ENCODE measurements around the gene CDK5R1. TPM values are rescaled to one million over a fixed set of nuclear protein-coding genes. Genes with fewer than 3 reads are reported as not detected.
"Not testable (repeated sequence)": the region's sequence is repeated elsewhere in the genome, so short reads cannot be mapped to it uniquely, and the experiment has no call there.

The CDK5R1 gene
- total RNA-seq = 1 to 10 TPM; 3.7 to 5.9 TPM

- Mint-ChIP-seq H3K9me3 (no peaks in the 10 kb centered on the region), H3K27me3 (no peaks in the 10 kb centered on the region), H3K4me1 (ENCODE audit: low read depth in 2 of 2) (peaks cover 19 to 37% of the 10 kb centered on the region in 2 donors), H3K27ac (peak within 1 kb of the TSS; percentile 47 to 72), H3K36me3 (peaks cover under 1% of the 10 kb centered on the region), H3K4me3 (peak within 1 kb of the TSS; percentile 82)
- DNase-seq (ENCODE audit: low spot score) (peak; percentile 81), ATAC-seq (peak; percentile 81 to 84)
These were observed at the start of gene CDK5R1 for GRCh38 chr17:32486701-32487472. Gene CDK5R1 (plus strand): TSS chr17:32486993. CDS start chr17:32487621, 628 bp downstream.

GRCh38 chr17:32440722-32441121, 46.1 kb upstream of the CDK5R1 start:
- DNase-seq (ENCODE audit: low spot score) (no peak), ATAC-seq (no peak)
- Mint-ChIP-seq H3K9me3 (no peaks in the 10 kb centered on the region), H3K4me1 (ENCODE audit: low read depth in 2 of 2) (peaks cover 11 to 13% of the 10 kb centered on the region in 2 donors), H3K27ac (no peak overlapping the region), H3K36me3 (peaks cover 7% of the 10 kb centered on the region), H3K4me3 (no peak overlapping the region), H3K27me3 (no peaks in the 10 kb centered on the region)

- Mint-ChIP-seq H3K9me3 (no peaks in the 10 kb centered on the region), H3K27ac (no peak overlapping the region), H3K36me3 (peaks cover 16% of the 10 kb centered on the region), H3K27me3 (no peaks in the 10 kb centered on the region), H3K4me3 (no peak overlapping the region), H3K4me1 (ENCODE audit: low read depth in 2 of 2) (peaks cover 20 to 23% of the 10 kb centered on the region in 2 donors)
- no peak for DNase-seq (ENCODE audit: low spot score)
- ATAC-seq = no peak
These were observed 44.9 kb upstream of the CDK5R1 start for GRCh38 chr17:32441886-32442285.

DNA sequence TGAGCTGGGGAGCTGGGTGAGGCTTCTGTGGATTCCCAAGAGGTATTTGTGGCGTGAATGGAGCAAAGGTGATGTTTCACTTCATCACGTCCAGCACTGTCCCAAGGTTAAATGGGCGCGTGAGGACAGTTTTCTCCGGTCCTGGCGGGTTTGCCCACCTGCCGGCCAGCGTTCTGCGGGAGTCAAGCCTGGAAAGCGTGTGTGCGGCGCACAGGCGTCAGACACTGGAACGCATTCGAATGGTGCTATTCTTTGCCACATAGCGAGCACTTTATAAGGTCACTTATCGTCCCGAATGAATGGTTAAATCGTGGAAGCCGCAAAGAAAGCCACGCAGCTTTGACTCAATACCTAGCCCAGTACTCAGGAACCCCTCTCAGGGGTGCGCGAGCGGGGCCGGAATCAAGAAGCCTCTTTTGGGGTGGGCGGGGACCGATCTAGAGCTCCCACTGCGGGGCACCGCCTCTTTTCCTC, 42.9 kb upstream of the CDK5R1 start:
- DNase-seq (ENCODE audit: low spot score) (no peak), ATAC-seq (no peak)
- Mint-ChIP-seq H3K9me3 (no peaks in the 10 kb centered on the region), H3K4me1 (ENCODE audit: low read depth in 2 of 2) (peaks cover 26 to 30% of the 10 kb centered on the region in 2 donors), H3K27me3 (no peaks in the 10 kb centered on the region), H3K4me3 (peak overlapping the region; percentile 90), H3K36me3 (peaks cover 23% of the 10 kb centered on the region), H3K27ac (peak overlapping the region; percentile 80 to 89)

- Mint-ChIP-seq H3K27me3 (no peaks in the 10 kb centered on the region), H3K27ac (peak within 1 kb of the TSS; percentile 80 to 89), H3K4me3 (peak within 1 kb of the TSS; percentile 90), H3K9me3 (no peaks in the 10 kb centered on the region), H3K36me3 (peaks cover 26% of the 10 kb centered on the region), H3K4me1 (ENCODE audit: low read depth in 2 of 2) (peaks cover 28 to 31% of the 10 kb centered on the region in 2 donors)
- ATAC-seq = peak; percentile 98 to 99
- DNase-seq (ENCODE audit: low spot score) = peak; percentile 99
These were observed 42.3 kb upstream of the CDK5R1 start, which contains the start of gene PSMD11 for GRCh38 chr17:32444301-32445073. Gene PSMD11 (plus strand): TSS chr17:32444510. CDS start chr17:32444524, 14 bp downstream.

DNA sequence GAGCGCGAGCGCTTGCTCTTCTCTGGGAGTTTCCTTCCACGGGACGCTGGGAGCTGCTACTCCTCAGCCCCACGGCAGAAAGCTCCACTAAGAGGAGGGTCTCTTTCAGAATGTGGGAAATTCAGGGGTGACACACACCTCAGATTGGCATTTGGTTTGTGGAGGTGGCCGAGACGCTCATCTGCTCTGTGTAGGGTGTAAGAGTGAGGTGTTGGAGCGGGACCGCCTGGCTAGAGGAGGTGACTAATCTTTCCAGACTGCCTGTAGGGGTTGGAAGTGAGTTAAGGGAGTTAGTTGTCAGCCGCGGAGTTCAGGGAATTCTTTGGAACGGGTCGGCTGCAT, 41.7 kb upstream of the CDK5R1 start:
- ATAC-seq (peak; percentile 4 to 35), DNase-seq (ENCODE audit: low spot score) (peak; percentile 63)
- Mint-ChIP-seq H3K27ac (peak overlapping the region; percentile 80 to 89), H3K9me3 (no peaks in the 10 kb centered on the region), H3K4me1 (ENCODE audit: low read depth in 2 of 2) (peaks cover 31 to 35% of the 10 kb centered on the region in 2 donors), H3K27me3 (no peaks in the 10 kb centered on the region), H3K36me3 (peaks cover 28% of the 10 kb centered on the region), H3K4me3 (peak overlapping the region; percentile 90)

DNA sequence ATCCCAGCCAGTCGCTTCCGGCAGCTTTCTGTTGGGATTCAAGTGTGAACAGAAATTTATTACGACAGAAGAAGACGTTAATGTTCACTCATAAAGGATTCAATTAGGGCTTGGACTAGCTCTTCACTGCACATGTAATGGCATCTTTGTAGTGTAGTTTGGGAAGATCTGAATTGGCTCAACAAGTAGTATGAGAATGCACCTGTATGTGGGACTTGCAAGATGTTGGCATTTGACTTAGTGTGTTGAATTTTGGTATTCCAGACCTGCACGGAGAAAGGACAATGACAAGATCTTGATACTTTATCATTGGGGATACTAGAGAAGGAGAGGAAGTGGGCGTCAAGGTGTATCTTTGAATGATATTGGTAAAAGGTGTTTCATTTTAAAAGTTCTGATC, 41.3 kb upstream of the CDK5R1 start:
- Mint-ChIP-seq H3K36me3 (peaks cover 28% of the 10 kb centered on the region), H3K27ac (peak overlapping the region; percentile 80 to 89), H3K4me1 (ENCODE audit: low read depth in 2 of 2) (peaks cover 31 to 36% of the 10 kb centered on the region in 2 donors), H3K4me3 (peak overlapping the region; percentile 90), H3K27me3 (no peaks in the 10 kb centered on the region), H3K9me3 (no peaks in the 10 kb centered on the region)
- DNase-seq (ENCODE audit: low spot score) (no peak), ATAC-seq (no peak)

DNA sequence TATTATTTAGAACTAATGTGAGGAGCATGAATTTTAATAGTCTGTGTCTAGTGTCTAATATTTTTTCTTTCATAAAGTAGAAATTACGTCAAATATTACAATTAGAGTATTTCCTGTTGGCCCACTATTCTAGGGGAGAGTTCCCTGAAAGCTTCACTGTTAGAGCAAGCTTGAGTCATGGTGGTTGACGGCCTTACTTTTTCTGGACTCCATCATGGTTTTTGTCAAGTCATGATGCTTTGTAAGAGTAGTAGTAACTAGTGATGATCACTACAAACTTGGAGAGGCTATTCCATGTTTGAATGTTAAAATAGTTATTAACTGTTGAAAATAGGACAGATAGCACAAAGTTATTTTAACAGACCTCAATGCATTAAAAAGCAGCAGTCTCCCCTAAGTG, 40.8 kb upstream of the CDK5R1 start:
- Mint-ChIP-seq H3K27ac (peak overlapping the region; percentile 80 to 89), H3K27me3 (no peaks in the 10 kb centered on the region), H3K9me3 (no peaks in the 10 kb centered on the region), H3K36me3 (peaks cover 28% of the 10 kb centered on the region), H3K4me1 (ENCODE audit: low read depth in 2 of 2) (peaks cover 31 to 39% of the 10 kb centered on the region in 2 donors), H3K4me3 (peak overlapping the region; percentile 90)
- ATAC-seq = no peak
- no peak for DNase-seq (ENCODE audit: low spot score)

DNA sequence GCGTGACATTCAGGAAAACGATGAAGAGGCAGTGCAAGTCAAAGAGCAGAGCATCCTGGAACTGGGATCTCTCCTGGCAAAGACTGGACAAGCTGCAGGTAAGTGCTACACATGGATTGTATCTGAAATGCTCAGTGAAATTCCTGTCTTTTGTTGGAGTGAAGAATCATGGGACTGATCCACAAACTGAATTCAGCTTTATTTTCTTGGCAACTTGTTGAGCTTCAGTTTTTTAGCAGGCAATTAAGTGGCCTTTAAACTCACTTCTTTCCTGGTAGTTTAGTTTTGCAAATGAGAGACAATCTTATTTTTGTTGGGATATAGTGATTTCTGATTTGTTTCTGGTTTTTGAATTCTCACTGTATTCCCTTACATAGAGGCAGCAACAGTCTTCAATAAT, 39.8 kb upstream of the CDK5R1 start:
- DNase-seq (ENCODE audit: low spot score) = no peak
- Mint-ChIP-seq H3K27ac (peak overlapping the region; percentile 80 to 89), H3K9me3 (no peaks in the 10 kb centered on the region), H3K36me3 (peaks cover 28% of the 10 kb centered on the region), H3K27me3 (no peaks in the 10 kb centered on the region), H3K4me1 (ENCODE audit: low read depth in 2 of 2) (peaks cover 31 to 39% of the 10 kb centered on the region in 2 donors), H3K4me3 (peak overlapping the region; percentile 90)
- no peak for ATAC-seq

DNA sequence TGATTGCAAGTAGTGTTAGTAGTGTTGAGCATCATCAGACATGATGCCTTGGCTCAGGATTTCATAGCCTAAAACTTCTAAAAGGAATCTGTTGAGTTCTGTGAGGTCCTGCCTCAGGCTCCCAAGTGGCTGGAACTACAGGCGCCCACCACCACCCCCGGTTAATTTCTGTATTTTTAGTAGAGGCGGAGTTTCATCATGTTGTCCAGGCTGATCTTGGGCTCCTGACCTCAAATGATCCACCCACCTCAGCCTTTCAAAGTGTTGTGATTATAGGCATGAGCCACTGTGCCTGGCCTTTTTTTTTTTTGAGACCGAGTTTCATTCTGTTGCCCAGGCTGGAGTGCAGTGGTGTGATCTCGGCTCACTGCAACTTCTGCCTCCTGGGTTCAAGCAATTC, 36.8 kb upstream of the CDK5R1 start:
- peaks cover 38 to 41% of the 10 kb centered on the region in 2 donors for H3K4me1 Mint-ChIP-seq (ENCODE audit: low read depth in 2 of 2)
- H3K36me3 Mint-ChIP-seq = peaks cover 55% of the 10 kb centered on the region
- DNase-seq (ENCODE audit: low spot score) (no peak), ATAC-seq (no peak)
- H3K27me3 Mint-ChIP-seq = no peaks in the 10 kb centered on the region
- H3K9me3 Mint-ChIP-seq = no peaks in the 10 kb centered on the region
- no peak overlapping the region for H3K4me3 Mint-ChIP-seq
- H3K27ac Mint-ChIP-seq = no peak overlapping the region

DNA sequence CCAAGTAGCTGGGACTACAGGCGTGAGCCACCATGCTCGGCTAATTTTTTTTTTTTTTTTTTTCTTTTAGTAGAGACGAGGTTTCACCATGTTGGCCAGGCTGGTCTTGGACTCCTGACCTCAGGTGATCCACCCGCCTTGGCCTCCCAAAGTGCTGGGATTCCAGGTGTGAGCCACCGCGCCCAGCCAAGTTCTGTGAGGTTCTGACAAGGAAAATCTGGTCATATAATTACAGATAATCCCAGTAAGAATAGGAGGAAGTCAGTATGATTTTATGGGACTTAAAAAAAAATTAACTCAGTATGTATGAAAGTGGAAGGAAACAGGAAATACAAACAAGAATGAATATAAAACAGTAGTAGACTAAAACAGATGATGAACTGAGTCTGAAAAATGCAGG, 36.4 kb upstream of the CDK5R1 start:
- H3K27ac Mint-ChIP-seq; H3K4me3 Mint-ChIP-seq; ATAC-seq; DNase-seq (ENCODE audit: low spot score); H3K9me3 Mint-ChIP-seq; H3K27me3 Mint-ChIP-seq: not testable (repeated sequence)
- Mint-ChIP-seq H3K4me1 (ENCODE audit: low read depth in 2 of 2) (peaks cover 34 to 37% of the 10 kb centered on the region in 2 donors), H3K36me3 (peaks cover 55% of the 10 kb centered on the region)

DNA sequence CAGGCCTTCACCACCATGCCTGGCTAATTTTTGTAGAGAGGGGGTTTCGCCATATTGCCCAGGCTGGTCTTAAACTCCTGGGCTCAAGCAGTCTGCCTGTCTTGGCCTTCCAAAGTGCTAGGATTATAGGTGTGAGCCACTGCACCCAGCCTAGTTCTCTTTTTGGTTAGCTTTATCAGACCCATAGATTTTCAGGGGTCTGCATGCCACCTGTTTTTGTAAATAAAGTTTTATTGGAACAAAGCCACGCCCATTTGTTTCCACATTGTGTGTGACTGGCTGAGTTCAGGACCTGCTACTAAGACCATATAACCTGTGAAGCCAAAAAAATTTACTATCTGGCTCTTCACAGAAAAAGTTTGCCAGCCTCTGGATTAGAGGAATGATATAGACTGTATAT, 34.9 kb upstream of the CDK5R1 start:
- DNase-seq (ENCODE audit: low spot score) (no peak), ATAC-seq (no peak)
- H3K4me3 Mint-ChIP-seq = no peak overlapping the region
- peaks cover 44% of the 10 kb centered on the region for H3K36me3 Mint-ChIP-seq
- no peaks in the 10 kb centered on the region for H3K27me3 Mint-ChIP-seq
- H3K27ac Mint-ChIP-seq = no peak overlapping the region
- H3K4me1 Mint-ChIP-seq (ENCODE audit: low read depth in 2 of 2) = peaks cover 22 to 24% of the 10 kb centered on the region in 2 donors
- H3K9me3 Mint-ChIP-seq = no peaks in the 10 kb centered on the region

GRCh38 chr17:32452281-32452680, 34.5 kb upstream of the CDK5R1 start:
- ATAC-seq (no peak), DNase-seq (ENCODE audit: low spot score) (no peak)
- Mint-ChIP-seq H3K9me3 (no peaks in the 10 kb centered on the region), H3K36me3 (peaks cover 40% of the 10 kb centered on the region), H3K4me3 (no peak overlapping the region), H3K27me3 (no peaks in the 10 kb centered on the region), H3K4me1 (ENCODE audit: low read depth in 2 of 2) (peaks cover 18 to 20% of the 10 kb centered on the region in 2 donors), H3K27ac (no peak overlapping the region)

GRCh38 chr17:32453370-32453769, 33.4 kb upstream of the CDK5R1 start:
- no peaks in the 10 kb centered on the region for H3K9me3 Mint-ChIP-seq
- H3K4me1 Mint-ChIP-seq (ENCODE audit: low read depth in 2 of 2) = peaks cover 18 to 22% of the 10 kb centered on the region in 2 donors
- DNase-seq (ENCODE audit: low spot score) = no peak
- no peak overlapping the region for H3K27ac Mint-ChIP-seq
- ATAC-seq = no peak
- H3K36me3 Mint-ChIP-seq = peaks cover 45% of the 10 kb centered on the region
- no peak overlapping the region for H3K4me3 Mint-ChIP-seq
- no peaks in the 10 kb centered on the region for H3K27me3 Mint-ChIP-seq
